HepG2 (cell line): Measurements from ENCODE around the gene MMP17. TPM values are rescaled to one million over a fixed set of nuclear protein-coding genes. Genes with fewer than 3 reads are reported as not detected.

Experiments
- AKNA ChIP-seq: sonication (generic); formaldehyde crosslinking; IDR thresholded peaks from 2 replicates; pipeline ENCODE4 v1.4.0; 2020; ENCODE audit warnings: missing genetic modification reagents, borderline replicate concordance
- DRAP1 ChIP-seq: IDR thresholded peaks from 2 replicates; pipeline ENCODE4 v1.6.1; 2016; ENCODE audit warnings: missing genetic modification reagents, missing compliant biosample characterization
- FOXJ3 ChIP-seq: sonication (generic); formaldehyde crosslinking; IDR thresholded peaks from 2 replicates; pipeline ENCODE4 v1.4.0; 2020; ENCODE audit warnings: missing genetic modification reagents, mild to moderate bottlenecking, borderline replicate concordance
- HDAC2 ChIP-seq: sonication (generic); formaldehyde crosslinking; IDR thresholded peaks from 2 replicates; pipeline ENCODE4 v1.4.0; 2020; ENCODE audit warnings: missing genetic modification reagents
- HNRNPL ChIP-seq: fragments of 200-400 bp; formaldehyde crosslinking; IDR thresholded peaks from 2 replicates; pipeline ENCODE4 v1.6.1; 2017; ENCODE audit warnings: mild to moderate bottlenecking, low read depth, low read length
- MAFF ChIP-seq: IDR thresholded peaks from 2 replicates; pipeline ENCODE4 v1.6.1; 2011; ENCODE audit warnings: low read depth, low read length, improper control_type of control experiment
- NR2C2 ChIP-seq: sonication (generic); formaldehyde crosslinking; IDR thresholded peaks from 2 replicates; pipeline ENCODE4 v1.4.0; 2020; ENCODE audit warnings: missing genetic modification reagents, mild to moderate bottlenecking, moderate library complexity, borderline replicate concordance
- PCBP1 ChIP-seq: fragments of 200-400 bp; formaldehyde crosslinking; IDR thresholded peaks from 2 replicates; pipeline ENCODE4 v1.6.1; 2017; ENCODE audit warnings: mild to moderate bottlenecking, low read depth, low read length, borderline replicate concordance
- SRSF9 ChIP-seq: fragments of 200-400 bp; formaldehyde crosslinking; IDR thresholded peaks from 2 replicates; pipeline ENCODE4 v1.6.1; 2018; ENCODE audit warnings: borderline replicate concordance, mild to moderate bottlenecking, low read depth, low read length; ENCODE audit not compliant: insufficient read depth, poor library complexity, severe bottlenecking
- TBL1XR1 ChIP-seq: fragments of 150-350 bp; IDR thresholded peaks from 2 replicates; pipeline ENCODE4 v1.6.1; 2014; ENCODE audit warnings: borderline replicate concordance, low read length; ENCODE audit not compliant: partially characterized antibody
- ZBTB7B ChIP-seq: sonication (generic); formaldehyde crosslinking; IDR thresholded peaks from 2 replicates; pipeline ENCODE4 v1.4.0; 2020; ENCODE audit warnings: missing genetic modification reagents
- ZNF225 ChIP-seq: sonication (generic); formaldehyde crosslinking; IDR thresholded peaks from 2 replicates; pipeline ENCODE4 v1.4.0; 2020; ENCODE audit warnings: mild to moderate bottlenecking, missing genetic modification reagents
- ZNF484 ChIP-seq: sonication (generic); formaldehyde crosslinking; IDR thresholded peaks from 2 replicates; pipeline ENCODE4 v1.5.1; 2020; ENCODE audit warnings: mild to moderate bottlenecking, low read depth, missing genetic modification reagents, borderline replicate concordance
- ZNF629 ChIP-seq: sonication (generic); formaldehyde crosslinking; conservative IDR thresholded peaks from 2 replicates; pipeline ENCODE4 v1.5.0; 2020; ENCODE audit warnings: missing genetic modification reagents
- ZNF704 ChIP-seq: sonication (generic); formaldehyde crosslinking; IDR thresholded peaks from 2 replicates; pipeline ENCODE4 v1.8.1; 2023; ENCODE audit warnings: mild to moderate bottlenecking, inconsistent platforms, moderate library complexity, missing genetic modification reagents, borderline replicate concordance
- polyA plus RNA-seq, 8 experiments: library from polyadenylated mRNA; depleted of rRNA in 3 of 8; stranded (reverse) in 7 of 8; unstranded in 1 of 8; fragments of >200 nt; fragmentation: Illumina TruSeq in 4 of 8; extraction: Trizol in 4 of 8; gene quantifications; 2 replicates each; pipeline versions ENCODE4 v1.2.1 to v1.2.3, GENCODE V29; 2011 to 2016; ENCODE audit warnings: low read depth in 4 of 8, missing spikeins in 1 of 8, mixed read lengths in 1 of 8; ENCODE audit not compliant: insufficient read depth in 1 of 8
- total RNA-seq, 5 experiments: library from RNA; depleted of rRNA; stranded (reverse); fragments of >200 nt; fragmentation: Illumina TruSeq; extraction: Trizol; gene quantifications; 2 replicates each; pipeline ENCODE4 v1.2.3, GENCODE V29; 2016; ENCODE audit warnings: low read depth in 1 of 5

The MMP17 gene
- total and polyA plus RNA-seq, 2 of the 13 experiments (the other 11 are each of a cell fraction or from before 2014, with no cell fraction given), result 0.55 to 0.80 TPM

- no peak for TF ChIP-seq ZNF225 (CRISPR knock-in tag)
- TF ChIP-seq ZNF484 (CRISPR knock-in tag), result no peak
- no peak for TF ChIP-seq NR2C2 (CRISPR knock-in tag)
- TF ChIP-seq TBL1XR1, result no peak
- no peak for TF ChIP-seq SRSF9
- no peak for TF ChIP-seq HDAC2 (CRISPR knock-in tag)
- TF ChIP-seq HNRNPL, result peak; percentile 62; the same call in 1 of the 2 replicates
- no peak for TF ChIP-seq FOXJ3 (CRISPR knock-in tag)
- peak; percentile 9; the same call in 1 of the 2 replicates for TF ChIP-seq ZBTB7B
- TF ChIP-seq ZNF704 (CRISPR knock-in tag), result 0 out of 2 replicates have a peak, but pooled peaks have one; percentile 9
- TF ChIP-seq PCBP1, result 0 out of 2 replicates have a peak, but pooled peaks have one; percentile 2
- TF ChIP-seq AKNA (CRISPR knock-in tag), result no peak
- TF ChIP-seq MAFF, result no peak
- TF ChIP-seq DRAP1, result no peak
- no peak for TF ChIP-seq ZNF629 (CRISPR knock-in tag)
Measured at GRCh38 chr12:131830914-131831571, 2.9 kb downstream of the MMP17 start (continued).
